BLaER1 (cell line): ENCODE measurements around the gene KCNJ6.
"Not testable (repeated sequence)": the region's sequence is repeated elsewhere in the genome, so short reads cannot be mapped to it uniquely, and the experiment has no call there.

Experiments
- H3K27ac ChIP-seq: shearing (Covaris generic); formaldehyde crosslinking; 2 replicates; pipeline ENCODE4 v1.8.1; 2022
- H3K27me3 ChIP-seq: shearing (Covaris generic); formaldehyde crosslinking; 2 replicates; pipeline ENCODE4 v1.8.1; 2022
- H3K36me3 ChIP-seq: shearing (Covaris generic); formaldehyde crosslinking; 2 replicates; pipeline ENCODE4 v1.8.1; 2022
- H3K4me1 ChIP-seq: shearing (Covaris generic); formaldehyde crosslinking; 2 replicates; pipeline ENCODE4 v1.8.1; 2022
- H3K4me2 ChIP-seq: shearing (Covaris generic); formaldehyde crosslinking; 2 replicates; pipeline ENCODE4 v1.8.1; 2022
- H3K4me3 ChIP-seq: shearing (Covaris generic); formaldehyde crosslinking; 2 replicates; pipeline ENCODE4 v1.8.1; 2022
- H3K9ac ChIP-seq: shearing (Covaris generic); formaldehyde crosslinking; 2 replicates; pipeline ENCODE4 v1.8.1; 2022
- H3K9me3 ChIP-seq: shearing (Covaris generic); formaldehyde crosslinking; 2 replicates; pipeline ENCODE4 v1.8.1; 2022
- H4K20me1 ChIP-seq: shearing (Covaris generic); formaldehyde crosslinking; 2 replicates; pipeline ENCODE4 v1.8.1; 2022
- Cebpa-rat ChIP-seq: shearing (Covaris generic); IDR thresholded peaks from 2 replicates; pipeline ENCODE4 v1.8.1; 2022

Gene KCNJ6

DNA sequence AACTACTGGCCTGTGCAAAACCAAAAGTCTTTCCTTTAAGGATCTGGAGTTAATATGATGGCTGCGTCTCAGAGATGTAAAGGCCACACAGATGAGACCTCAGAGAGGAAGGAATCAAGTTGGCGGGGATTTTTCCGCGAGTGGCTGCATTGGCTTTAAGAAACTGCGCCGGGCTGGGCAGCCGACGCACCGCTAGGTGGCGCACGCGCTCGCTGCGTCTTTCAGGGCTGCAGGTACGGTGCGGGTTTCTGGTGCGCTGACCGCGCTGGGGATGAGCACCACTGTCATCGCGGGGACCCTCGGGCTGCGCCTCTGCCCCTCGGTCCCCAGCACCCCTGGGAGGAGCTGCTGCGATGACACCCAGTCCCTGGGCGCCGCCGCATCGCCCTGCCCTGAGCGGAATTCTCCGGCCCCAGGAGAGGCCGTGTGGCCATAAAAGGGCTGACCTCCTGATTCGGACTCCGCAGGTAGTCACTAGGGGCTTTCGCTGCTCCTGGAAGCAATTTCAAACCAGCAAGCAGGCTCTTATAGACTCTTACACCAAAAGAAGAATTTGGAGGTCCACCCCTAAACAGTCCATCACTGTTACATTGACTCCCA, 241.0 kb downstream of the KCNJ6 start:
- Histone ChIP-seq H3K4me2 (no peak overlapping the region), H3K9ac (no peak overlapping the region), H3K36me3 (no peaks in the 10 kb centered on the region), H3K4me1 (no peaks in the 10 kb centered on the region; the same call in 1 of the 2 replicates), H3K9me3 (peaks cover 8% of the 10 kb centered on the region; the same call in 1 of the 2 replicates), H3K4me3 (no peak overlapping the region), H3K27ac (no peak overlapping the region), H4K20me1 (no peaks in the 10 kb centered on the region), H3K27me3 (no peaks in the 10 kb centered on the region)
- TF ChIP-seq Cebpa-rat = no peak

DNA sequence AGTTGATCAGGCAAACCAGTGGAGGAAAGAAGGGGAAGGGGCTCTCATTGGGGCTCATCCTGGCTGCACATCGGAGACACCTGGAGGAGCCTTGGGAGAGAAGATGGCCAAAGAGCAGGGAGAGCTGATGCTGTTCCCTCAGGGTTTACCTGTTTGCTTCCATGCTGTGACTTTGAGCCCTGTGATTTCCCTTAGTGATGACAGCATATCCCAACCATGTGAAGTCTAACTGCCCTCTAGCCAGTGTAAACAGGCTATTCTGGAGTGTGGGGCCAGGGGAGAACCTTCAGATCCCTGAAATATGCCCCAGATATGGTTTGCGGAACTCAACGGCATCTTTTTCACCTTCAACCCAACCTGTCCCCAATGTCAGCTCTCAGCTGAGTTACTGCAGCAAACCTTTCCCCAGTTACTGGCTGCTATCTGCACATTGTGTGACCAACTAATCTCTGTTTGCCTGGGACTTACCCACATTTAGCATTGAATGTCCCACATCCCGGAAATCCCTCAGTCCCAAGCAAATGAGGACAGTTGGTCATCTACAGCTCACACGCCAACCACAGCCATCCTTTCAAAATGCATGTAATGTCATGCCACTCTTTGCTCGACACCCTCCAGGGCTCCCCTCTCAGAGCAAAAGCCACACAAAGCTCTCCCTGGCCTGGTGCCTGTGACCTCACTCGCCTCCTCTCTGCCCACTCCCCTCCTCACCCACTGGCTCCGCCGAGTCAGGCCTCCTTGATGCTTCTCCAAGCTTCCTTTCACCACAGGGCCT, 242.3 kb downstream of the KCNJ6 start:
- peaks cover 6% of the 10 kb centered on the region; the same call in 1 of the 2 replicates for H3K9me3 ChIP-seq
- no peak for TF ChIP-seq Cebpa-rat
- H3K27ac ChIP-seq = no peak overlapping the region
- no peaks in the 10 kb centered on the region for H4K20me1 ChIP-seq
- no peaks in the 10 kb centered on the region; the same call in 1 of the 2 replicates for H3K4me1 ChIP-seq
- no peaks in the 10 kb centered on the region for H3K27me3 ChIP-seq
- no peak overlapping the region for H3K4me3 ChIP-seq
- no peak overlapping the region for H3K9ac ChIP-seq
- no peaks in the 10 kb centered on the region for H3K36me3 ChIP-seq
- no peak overlapping the region for H3K4me2 ChIP-seq

DNA sequence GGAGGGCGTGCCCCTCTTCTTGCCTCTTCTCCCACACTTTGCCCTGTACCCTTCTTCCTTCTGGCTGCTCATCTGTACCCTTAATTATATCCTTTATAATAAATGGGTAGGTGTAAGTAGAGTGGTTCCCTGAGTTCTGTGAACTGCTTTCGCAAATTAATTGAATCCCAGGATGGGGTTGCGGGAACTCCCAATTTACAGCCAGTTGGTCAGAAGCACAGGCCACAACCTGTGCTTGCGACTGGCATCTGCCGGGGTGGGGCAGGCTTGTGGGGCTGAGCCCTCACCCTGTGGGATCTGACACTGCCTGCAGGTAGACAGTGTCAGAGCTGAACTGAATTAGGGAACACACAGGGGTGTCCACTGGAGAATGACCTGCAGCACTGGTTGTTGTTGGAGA, 244.9 kb downstream of the KCNJ6 start:
- Histone ChIP-seq H3K4me2 (no peak overlapping the region), H3K27ac (no peak overlapping the region), H4K20me1 (no peaks in the 10 kb centered on the region), H3K4me1 (peaks cover 4% of the 10 kb centered on the region), H3K9me3 (peaks cover 1% of the 10 kb centered on the region), H3K4me3 (no peak overlapping the region), H3K27me3 (no peaks in the 10 kb centered on the region), H3K9ac (no peak overlapping the region), H3K36me3 (no peaks in the 10 kb centered on the region)
- no peak for TF ChIP-seq Cebpa-rat

DNA sequence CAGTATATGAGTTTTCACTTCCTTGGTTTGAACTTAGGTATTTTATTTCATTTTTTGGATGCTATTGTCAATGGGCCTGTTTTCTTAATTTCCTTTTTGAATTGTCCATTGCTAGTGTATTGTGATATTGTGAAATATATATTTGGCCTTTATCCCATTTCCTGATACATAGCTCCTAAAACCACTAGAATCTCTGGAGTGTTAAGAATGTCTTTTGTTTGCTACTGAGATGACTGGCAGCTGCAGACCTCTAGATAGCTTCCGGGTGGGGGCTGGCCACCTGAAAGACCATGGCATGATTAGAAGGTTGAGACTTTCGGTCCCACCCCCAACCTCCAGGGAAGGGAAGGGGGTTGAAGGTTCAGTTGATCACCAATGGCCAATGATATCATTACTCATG, 245.4 kb downstream of the KCNJ6 start:
- Histone ChIP-seq H3K27ac (no peak overlapping the region), H3K4me1 (peaks cover 4% of the 10 kb centered on the region), H3K4me2 (no peak overlapping the region), H3K27me3 (no peaks in the 10 kb centered on the region), H3K9me3 (peaks cover 6% of the 10 kb centered on the region), H3K4me3 (no peak overlapping the region), H4K20me1 (no peaks in the 10 kb centered on the region), H3K36me3 (no peaks in the 10 kb centered on the region), H3K9ac (no peak overlapping the region)
- no peak for TF ChIP-seq Cebpa-rat

DNA sequence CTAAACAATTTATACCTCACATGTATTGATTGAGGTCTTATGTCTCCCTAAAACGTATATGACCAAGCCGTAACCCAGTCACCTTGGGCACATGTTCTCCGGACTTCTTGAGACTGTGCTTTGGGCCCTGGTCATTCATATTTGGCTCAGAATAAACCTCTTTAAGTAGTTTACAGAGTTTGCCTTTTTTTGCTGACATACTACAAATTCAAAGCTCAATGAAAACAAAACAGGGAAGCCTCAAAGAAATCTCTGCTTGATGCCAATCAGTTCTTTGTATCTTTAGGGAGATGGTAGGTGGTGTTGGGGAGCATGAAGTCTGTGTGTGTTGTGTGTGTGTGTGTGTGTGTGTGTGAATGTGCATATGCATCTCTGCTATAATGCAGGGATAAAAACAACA, 247.0 kb downstream of the KCNJ6 start:
- no peak overlapping the region for H3K9ac ChIP-seq
- no peak for TF ChIP-seq Cebpa-rat
- no peaks in the 10 kb centered on the region for H3K36me3 ChIP-seq
- peaks cover 20% of the 10 kb centered on the region for H3K9me3 ChIP-seq
- no peaks in the 10 kb centered on the region for H4K20me1 ChIP-seq
- H3K4me1 ChIP-seq = peaks cover 4% of the 10 kb centered on the region
- H3K27ac ChIP-seq = no peak overlapping the region
- H3K4me3 ChIP-seq = no peak overlapping the region
- no peak overlapping the region for H3K4me2 ChIP-seq
- H3K27me3 ChIP-seq = no peaks in the 10 kb centered on the region

DNA sequence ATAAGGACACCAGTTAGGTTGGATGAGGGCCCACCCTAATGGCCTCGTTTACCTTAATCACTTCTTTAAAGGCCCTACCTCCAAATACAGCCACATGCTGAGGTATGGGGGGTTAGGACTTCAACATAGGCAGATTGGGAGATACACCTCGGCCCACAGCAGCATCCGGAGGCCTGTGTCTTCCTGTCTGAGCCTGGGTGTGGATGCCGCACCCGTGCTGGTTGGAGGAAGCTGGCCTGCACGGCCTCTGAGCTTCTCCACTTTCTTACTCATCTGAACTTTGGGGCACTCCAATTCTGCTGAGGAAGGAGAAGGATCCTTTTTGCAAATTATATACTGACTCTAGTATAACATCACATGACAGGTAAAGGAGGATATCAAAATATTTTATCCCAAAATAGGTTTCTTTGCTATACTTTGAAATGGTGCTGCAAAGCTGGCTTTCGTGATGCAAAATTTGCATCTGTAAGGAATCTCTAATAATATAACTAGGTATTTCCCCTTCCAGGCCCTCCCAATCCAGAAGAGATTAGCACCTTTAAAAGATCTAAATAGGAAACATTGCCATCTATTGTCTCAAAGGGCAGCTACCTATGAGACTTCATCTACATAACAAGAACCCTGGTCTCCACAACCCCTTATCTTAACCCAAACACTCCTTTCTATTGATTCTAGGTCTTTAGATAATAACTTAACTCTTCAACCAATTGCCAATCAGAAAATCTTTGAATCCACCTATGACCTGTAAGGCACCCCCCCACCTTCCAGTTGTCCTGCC, 247.6 kb downstream of the KCNJ6 start:
- Histone ChIP-seq H3K36me3 (no peaks in the 10 kb centered on the region), H3K4me1 (peaks cover 4% of the 10 kb centered on the region), H3K4me3 (no peak overlapping the region), H4K20me1 (no peaks in the 10 kb centered on the region), H3K9me3 (peaks cover 20% of the 10 kb centered on the region), H3K9ac (no peak overlapping the region), H3K27me3 (no peaks in the 10 kb centered on the region), H3K4me2 (no peak overlapping the region), H3K27ac (no peak overlapping the region)
- no peak for TF ChIP-seq Cebpa-rat

DNA sequence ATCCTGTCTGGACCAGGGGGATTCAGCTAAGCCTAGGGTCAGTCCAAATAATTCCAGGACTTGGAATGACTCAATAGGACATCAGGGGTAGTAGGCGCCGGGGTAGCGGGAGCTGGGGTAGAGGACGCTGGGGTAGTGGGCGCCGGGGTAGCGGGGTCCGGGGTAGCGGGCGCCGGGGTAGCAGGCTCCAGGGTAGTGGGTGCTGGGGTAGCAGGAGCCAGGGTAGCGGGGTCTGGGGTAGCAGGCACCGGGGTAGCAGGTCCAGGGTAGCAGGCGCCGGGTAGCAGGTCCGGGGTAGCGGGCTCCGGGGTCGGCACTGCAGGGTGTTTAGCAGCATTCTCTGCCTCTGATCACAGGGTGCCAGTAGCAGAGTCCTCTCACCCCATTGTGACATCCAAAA, 248.9 kb downstream of the KCNJ6 start:
- peaks cover 4% of the 10 kb centered on the region for H3K4me1 ChIP-seq
- H3K27ac ChIP-seq = no peak overlapping the region
- TF ChIP-seq Cebpa-rat = no peak
- H3K9me3 ChIP-seq = peaks cover 20% of the 10 kb centered on the region
- no peaks in the 10 kb centered on the region for H4K20me1 ChIP-seq
- H3K36me3 ChIP-seq = no peaks in the 10 kb centered on the region
- H3K9ac ChIP-seq = no peak overlapping the region
- no peak overlapping the region for H3K4me2 ChIP-seq
- no peak overlapping the region for H3K4me3 ChIP-seq
- no peaks in the 10 kb centered on the region for H3K27me3 ChIP-seq

DNA sequence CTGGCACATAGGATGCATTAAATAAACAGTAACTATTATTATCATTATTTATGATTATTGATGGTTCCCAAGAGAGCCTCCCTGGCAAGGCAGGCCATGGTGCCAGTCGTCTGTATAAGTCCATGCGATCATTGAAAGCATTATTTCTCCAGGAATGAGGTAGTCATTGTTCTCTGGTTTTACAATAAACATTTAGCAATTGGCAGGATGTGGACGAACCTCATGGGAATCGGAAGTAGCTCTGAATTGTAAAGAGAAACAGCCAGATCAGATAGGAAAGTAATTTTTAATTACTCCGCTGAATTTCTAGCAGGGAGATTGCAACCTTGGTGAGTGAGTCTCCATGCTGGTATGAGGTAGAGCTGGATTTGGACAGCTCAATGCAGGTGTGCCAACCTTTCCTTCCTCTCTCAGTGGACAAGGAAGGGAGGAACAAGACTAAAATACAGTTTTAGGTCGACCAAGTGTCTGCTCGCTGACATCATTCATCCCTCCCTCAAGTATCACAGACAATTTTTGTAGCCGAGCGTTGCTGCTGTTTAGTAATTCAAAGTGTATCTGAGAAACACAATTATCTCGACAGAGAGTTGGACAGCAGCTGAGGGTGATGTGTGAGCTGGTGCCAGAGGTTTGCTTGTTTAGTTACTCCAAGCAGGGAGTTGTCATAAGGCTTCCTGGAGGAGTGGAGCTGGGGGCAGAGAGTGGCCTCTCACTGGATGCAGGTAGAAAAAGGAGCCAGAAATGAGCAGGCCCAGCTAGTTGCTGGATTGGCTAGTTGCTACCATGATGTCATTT, 250.8 kb downstream of the KCNJ6 start:
- H3K9me3 ChIP-seq = peaks cover 20% of the 10 kb centered on the region
- H3K36me3 ChIP-seq = no peaks in the 10 kb centered on the region
- no peak overlapping the region for H3K4me2 ChIP-seq
- H4K20me1 ChIP-seq = no peaks in the 10 kb centered on the region
- no peaks in the 10 kb centered on the region for H3K27me3 ChIP-seq
- H3K27ac ChIP-seq = no peak overlapping the region
- TF ChIP-seq Cebpa-rat = no peak
- H3K4me3 ChIP-seq = no peak overlapping the region
- H3K9ac ChIP-seq = no peak overlapping the region
- H3K4me1 ChIP-seq = peaks cover 4% of the 10 kb centered on the region; the same call in 1 of the 2 replicates

DNA sequence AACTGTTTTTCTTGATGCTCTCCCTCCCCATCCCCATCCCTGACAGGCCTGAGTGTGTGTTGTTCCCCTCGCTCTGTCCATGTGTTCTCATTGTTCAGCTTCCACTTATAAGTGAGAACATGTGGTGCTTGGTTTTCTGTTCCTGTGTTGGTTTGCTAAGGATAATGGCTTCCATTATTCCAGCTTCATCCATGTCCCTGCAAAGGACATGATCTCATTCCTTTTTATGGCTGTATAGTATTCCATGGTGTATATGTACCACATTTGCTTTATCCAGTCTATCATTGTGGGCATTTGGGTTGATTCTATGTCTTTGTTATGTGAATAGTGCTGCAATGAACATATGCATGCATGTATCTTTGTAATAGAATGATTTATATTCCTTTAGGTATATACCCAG, 254.0 kb downstream of the KCNJ6 start:
- not testable (repeated sequence) for H3K4me1 ChIP-seq, H3K4me2 ChIP-seq, H3K27ac ChIP-seq, H3K36me3 ChIP-seq, H3K27me3 ChIP-seq, H3K4me3 ChIP-seq, H4K20me1 ChIP-seq, H3K9ac ChIP-seq
- H3K9me3 ChIP-seq = peaks cover 20% of the 10 kb centered on the region
